OCI-LY3 (cell line): ENCODE results near the gene PALD1.

Experiments used
- H2AFZ ChIP-seq: fragments of 200-600, 300-600 bp; shearing (Covaris generic); 2 replicates; pipeline ENCODE4 v1.6.0; 2014; ENCODE audit warnings: antibody characterized with exemption, low read depth, low read length
- H3K27ac ChIP-seq: fragments of 200-600, 300-600 bp; sonication (generic); 2 replicates; pipeline ENCODE4 v1.5.1; 2014; ENCODE audit warnings: mild to moderate bottlenecking, low read length, moderate library complexity, mixed read lengths
- H3K27me3 ChIP-seq: fragments of 200-600, 300-600 bp; sonication (generic); 2 replicates; pipeline ENCODE4 v1.6.1; 2014; ENCODE audit warnings: low read depth, low read length, mixed read lengths
- H3K36me3 ChIP-seq: fragments of 200-600, 300-600 bp; sonication (generic); replicated peaks from 2 replicates; pipeline ENCODE3; 2014; ENCODE audit warnings: low read depth, low read length, mixed read lengths
- H3K4me1 ChIP-seq: fragments of 300-600, 200-600 bp; sonication (generic); 2 replicates; pipeline ENCODE4 v1.6.1; 2014; ENCODE audit warnings: low read length, mixed read lengths
- H3K4me2 ChIP-seq: fragments of 200-600, 300-600 bp; sonication (generic); 2 replicates; pipeline ENCODE4 v1.6.1; 2014; ENCODE audit warnings: low read length, mixed read lengths
- H3K4me3 ChIP-seq: fragments of 300-600, 200-600 bp; sonication (generic); 2 replicates; pipeline ENCODE4 v1.5.1; 2014; ENCODE audit warnings: antibody characterized with exemption, mild to moderate bottlenecking, low read length, moderate library complexity
- H3K79me2 ChIP-seq: fragments of 300-600, 200-600 bp; shearing (Covaris generic); 2 replicates; pipeline ENCODE4 v1.6.1; 2014; ENCODE audit warnings: mild to moderate bottlenecking, low read length, mixed read lengths
- H3K9ac ChIP-seq: fragments of 300-600, 200-600 bp; shearing (Covaris generic); 2 replicates; pipeline ENCODE4 v1.6.0; 2014; ENCODE audit warnings: mild to moderate bottlenecking, low read length, moderate library complexity
- H3K9me3 ChIP-seq: fragments of 200-600, 300-600 bp; shearing (Covaris generic); 2 replicates; pipeline ENCODE4 v1.6.1; 2014; ENCODE audit warnings: low read length, mixed read lengths; ENCODE audit not compliant: insufficient read depth
- H4K20me1 ChIP-seq: fragments of 200-600, 300-600 bp; sonication (generic); 2 replicates; pipeline ENCODE4 v1.6.1; 2016; ENCODE audit warnings: low read length, mixed read lengths; ENCODE audit not compliant: insufficient read depth
- CTCF ChIP-seq: fragments of 200-600, 300-600 bp; sonication (generic); IDR thresholded peaks from 2 replicates; pipeline ENCODE4 v1.5.1; 2014; ENCODE audit warnings: antibody characterized with exemption, low read length, low read depth
- EZH2phosphoT487 ChIP-seq: fragments of 200-600 bp; shearing (Covaris generic); IDR thresholded peaks from 2 replicates; pipeline ENCODE4 v1.6.1; 2018; ENCODE audit warnings: antibody characterized with exemption, mixed run types, low read depth

The PALD1 gene

GRCh38 chr10:70601746-70602145 lies 123.2 kb downstream of the PALD1 start:
- Histone ChIP-seq H3K4me2 (no peak overlapping the region), H2AFZ (no peak overlapping the region), H4K20me1 (no peaks in the 10 kb centered on the region), H3K79me2 (no peaks in the 10 kb centered on the region), H3K9ac (no peak overlapping the region), H3K4me3 (no peak overlapping the region), H3K4me1 (no peaks in the 10 kb centered on the region), H3K27me3 (no peaks in the 10 kb centered on the region), H3K27ac (no peak overlapping the region), H3K9me3 (no peaks in the 10 kb centered on the region), H3K36me3 (no peaks in the 10 kb centered on the region)
- TF ChIP-seq EZH2phosphoT487 (no peak), CTCF (no peak)

- no peaks in the 10 kb centered on the region for H3K4me1 ChIP-seq
- TF ChIP-seq EZH2phosphoT487 (no peak), CTCF (no peak)
- no peak within 1 kb of the TSS for H2AFZ ChIP-seq
- H3K27me3 ChIP-seq, result no peaks in the 10 kb centered on the region
- no peak within 1 kb of the TSS for H3K9ac ChIP-seq
- no peak within 1 kb of the TSS for H3K27ac ChIP-seq
- no peak within 1 kb of the TSS for H3K4me3 ChIP-seq
- H3K9me3 ChIP-seq, result no peaks in the 10 kb centered on the region
- no peaks in the 10 kb centered on the region for H3K79me2 ChIP-seq
- H3K36me3 ChIP-seq, result no peaks in the 10 kb centered on the region
- no peaks in the 10 kb centered on the region for H4K20me1 ChIP-seq
- no peak within 1 kb of the TSS for H3K4me2 ChIP-seq
Observed at GRCh38 chr10:70602665-70603448, 124.3 kb downstream of the PALD1 start, which contains the start of gene PRF1. Gene PRF1 (minus strand): TSS chr10:70602741. CDS start chr10:70600902, 1,839 bp downstream.

GRCh38 chr10:70603449-70603801 lies 124.9 kb downstream of the PALD1 start:
- no peak overlapping the region for H3K9ac ChIP-seq
- H3K27ac ChIP-seq, result no peak overlapping the region
- no peak overlapping the region for H3K4me2 ChIP-seq
- no peaks in the 10 kb centered on the region for H3K79me2 ChIP-seq
- TF ChIP-seq EZH2phosphoT487, result no peak
- TF ChIP-seq CTCF, result no peak
- H4K20me1 ChIP-seq, result no peaks in the 10 kb centered on the region
- H3K27me3 ChIP-seq, result no peaks in the 10 kb centered on the region
- H3K4me3 ChIP-seq, result no peak overlapping the region
- H3K36me3 ChIP-seq, result no peaks in the 10 kb centered on the region
- H3K9me3 ChIP-seq, result no peaks in the 10 kb centered on the region
- H2AFZ ChIP-seq, result no peak overlapping the region
- no peaks in the 10 kb centered on the region for H3K4me1 ChIP-seq

GRCh38 chr10:70604106-70604505 lies 125.5 kb downstream of the PALD1 start:
- Histone ChIP-seq H2AFZ (no peak overlapping the region), H3K27me3 (no peaks in the 10 kb centered on the region), H3K4me3 (no peak overlapping the region), H3K9me3 (no peaks in the 10 kb centered on the region), H3K27ac (no peak overlapping the region), H3K4me1 (no peaks in the 10 kb centered on the region), H3K79me2 (no peaks in the 10 kb centered on the region), H3K9ac (no peak overlapping the region), H3K36me3 (no peaks in the 10 kb centered on the region), H4K20me1 (no peaks in the 10 kb centered on the region), H3K4me2 (no peak overlapping the region)
- TF ChIP-seq CTCF (no peak), EZH2phosphoT487 (no peak)
